B cell (primary cell): ENCODE data around the gene HACD2.

Experiments
- CTCF ChIP-seq: fragments of 200-600 bp; IDR thresholded peaks from one replicate; pipeline ENCODE4 v1.8.0; 2022; ENCODE audit warnings: antibody characterized with exemption, mild to moderate bottlenecking
- EZH2 ChIP-seq: IDR thresholded peaks from 2 replicates; pipeline ENCODE4 v1.6.1; 2012; ENCODE audit warnings: borderline replicate concordance, low read depth, mild to moderate bottlenecking, moderate library complexity, low read length; ENCODE audit not compliant: insufficient read depth, poor library complexity, severe bottlenecking

GRCh38 chr3:123576122-123576521, 8.7 kb downstream of the HACD2 start:
- TF ChIP-seq EZH2 (no peak), CTCF (no peak)
